ENCODE results near the gene TMEM235.
"Not testable (repeated sequence)": the region's sequence is repeated elsewhere in the genome, so short reads cannot be mapped to it uniquely, and the experiment has no call there.

Gene TMEM235

DNA sequence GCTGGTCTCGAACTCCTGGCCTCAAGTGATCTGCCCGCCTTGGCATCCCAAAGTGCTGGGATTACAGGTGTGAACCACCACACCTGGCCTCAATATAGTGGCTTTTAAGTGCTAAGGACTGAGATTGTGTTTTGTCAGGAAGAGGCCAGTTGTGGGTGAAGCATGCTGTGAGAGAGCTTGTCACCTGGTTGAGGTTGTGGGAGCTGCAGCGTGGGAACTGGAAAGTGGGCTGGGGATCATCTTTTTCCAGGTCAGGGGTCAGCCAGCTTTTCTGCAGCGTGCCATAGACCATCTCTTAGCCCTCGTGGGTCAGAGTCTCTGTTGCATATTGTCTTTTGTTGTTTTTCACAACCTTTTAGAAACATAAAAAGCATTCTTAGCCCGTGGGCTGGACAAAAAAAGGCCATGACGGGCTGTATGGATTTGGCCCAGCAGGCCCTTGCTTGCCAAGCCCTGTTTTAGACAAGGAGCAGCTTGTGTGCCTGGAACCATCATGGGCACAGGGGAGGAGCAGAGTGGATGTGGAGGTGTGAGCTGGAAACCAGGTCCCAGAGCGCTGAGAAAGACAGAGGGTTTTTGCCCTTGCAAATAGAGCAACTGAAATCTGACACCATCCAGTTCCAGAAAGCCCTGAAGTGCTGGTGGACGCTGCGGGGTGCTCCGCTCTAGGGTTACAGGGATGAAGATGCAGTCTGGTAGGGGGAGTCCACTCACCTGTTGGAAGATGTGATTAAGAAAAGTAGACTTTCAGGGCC, 11.9 kb upstream of the TMEM235 start:
- no peak for DNase-seq

DNA sequence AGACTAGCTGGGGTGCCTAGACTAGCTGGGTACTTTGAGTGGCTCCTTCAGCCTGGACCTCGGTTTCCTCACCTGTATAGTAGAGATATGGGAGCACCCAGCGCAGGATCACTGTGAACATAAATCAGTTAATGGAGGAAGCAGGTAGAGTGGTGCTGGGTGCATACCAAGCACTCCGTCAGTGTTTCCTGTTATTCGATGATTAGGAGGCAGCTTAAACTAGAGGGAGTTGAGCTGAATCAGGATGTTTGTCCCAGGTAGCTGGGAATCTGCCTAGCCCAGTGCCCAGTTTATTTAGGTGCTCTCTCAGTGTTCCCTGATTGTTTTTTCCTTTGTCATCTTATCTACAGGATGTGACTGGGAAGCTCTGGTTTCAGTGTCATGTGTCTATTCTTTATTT, 8.4 kb upstream of the TMEM235 start:
- DNase-seq: no peak

DNA sequence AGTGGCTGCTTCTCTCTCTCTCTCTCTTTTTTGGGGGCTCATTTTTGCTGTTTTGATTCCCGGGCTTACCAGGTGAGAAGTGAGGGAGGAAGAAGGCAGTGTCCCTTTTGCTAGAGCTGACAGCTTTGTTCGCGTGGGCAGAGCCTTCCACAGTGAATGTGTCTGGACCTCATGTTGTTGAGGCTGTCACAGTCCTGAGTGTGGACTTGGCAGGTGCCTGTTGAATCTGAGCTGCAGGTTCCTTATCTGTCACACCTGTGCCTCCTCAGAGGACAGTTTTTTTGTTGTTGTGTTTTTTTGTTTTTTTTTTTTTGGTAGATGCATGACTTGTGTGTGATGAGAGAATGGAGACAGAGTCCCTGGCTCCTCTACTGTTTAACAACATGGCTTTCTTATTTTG, 7.7 kb upstream of the TMEM235 start:
- no peak for DNase-seq

DNA sequence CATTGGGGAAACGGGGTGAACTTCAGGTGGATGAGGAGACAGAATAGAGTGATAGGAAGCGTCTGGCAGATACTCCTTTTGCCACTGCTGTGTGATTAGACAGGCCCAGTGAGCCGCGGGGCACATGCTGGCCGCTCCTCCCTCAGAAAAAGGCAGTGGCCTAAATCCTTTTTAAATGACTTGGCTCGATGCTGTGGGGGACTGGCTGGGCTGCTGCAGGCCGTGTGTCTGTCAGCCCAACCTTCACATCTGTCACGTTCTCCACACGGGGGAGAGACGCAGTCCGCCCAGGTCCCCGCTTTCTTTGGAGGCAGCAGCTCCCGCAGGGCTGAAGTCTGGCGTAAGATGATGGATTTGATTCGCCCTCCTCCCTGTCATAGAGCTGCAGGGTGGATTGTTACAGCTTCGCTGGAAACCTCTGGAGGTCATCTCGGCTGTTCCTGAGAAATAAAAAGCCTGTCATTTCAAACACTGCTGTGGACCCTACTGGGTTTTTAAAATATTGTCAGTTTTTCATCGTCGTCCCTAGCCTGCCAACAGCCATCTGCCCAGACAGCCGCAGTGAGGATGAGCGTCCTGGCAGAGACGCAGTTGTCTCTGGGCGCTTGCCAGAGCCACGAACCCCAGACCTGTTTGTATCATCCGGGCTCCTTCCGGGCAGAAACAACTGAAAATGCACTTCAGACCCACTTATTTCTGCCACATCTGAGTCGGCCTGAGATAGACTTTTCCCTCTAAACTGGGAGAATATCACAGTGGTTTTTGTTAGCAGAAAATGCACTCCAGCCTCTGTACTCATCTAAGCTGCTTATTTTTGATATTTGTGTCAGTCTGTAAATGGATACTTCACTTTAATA, 7.0 kb upstream of the TMEM235 start:
- DNase-seq: no peak

DNA sequence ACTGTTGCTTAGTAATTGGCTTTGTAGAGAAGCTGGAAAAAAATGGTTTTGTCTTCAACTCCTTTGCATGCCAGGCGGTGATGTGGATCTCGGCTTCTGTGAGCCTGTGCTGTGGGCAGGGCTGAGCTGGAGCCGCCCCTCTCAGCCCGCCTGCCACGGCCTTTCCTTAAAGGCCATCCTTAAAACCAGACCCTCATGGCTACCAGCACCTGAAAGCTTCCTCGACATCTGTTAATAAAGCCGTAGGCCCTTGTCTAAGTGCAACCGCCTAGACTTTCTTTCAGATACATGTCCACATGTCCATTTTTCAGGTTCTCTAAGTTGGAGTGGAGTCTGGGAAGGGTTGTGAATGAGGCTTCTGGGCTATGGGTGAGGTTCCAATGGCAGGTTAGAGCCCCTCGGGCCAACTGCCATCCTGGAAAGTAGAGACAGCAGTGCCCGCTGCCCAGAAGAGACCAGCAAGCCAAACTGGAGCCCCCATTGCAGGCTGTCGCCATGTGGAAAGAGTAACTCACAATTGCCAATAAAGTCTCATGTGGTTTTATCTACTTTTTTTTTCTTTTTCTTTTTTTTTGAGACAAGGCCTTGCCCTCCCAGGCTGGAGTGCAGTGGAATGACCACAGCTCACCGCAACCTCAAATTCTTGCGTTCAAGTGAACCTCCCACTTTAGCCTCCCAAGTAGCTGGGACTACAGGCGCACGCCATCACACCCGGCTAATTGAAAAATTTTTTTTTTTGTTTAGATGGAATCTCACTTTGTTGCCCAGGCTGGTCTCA, 6.2 kb upstream of the TMEM235 start:
- no peak for DNase-seq

DNA sequence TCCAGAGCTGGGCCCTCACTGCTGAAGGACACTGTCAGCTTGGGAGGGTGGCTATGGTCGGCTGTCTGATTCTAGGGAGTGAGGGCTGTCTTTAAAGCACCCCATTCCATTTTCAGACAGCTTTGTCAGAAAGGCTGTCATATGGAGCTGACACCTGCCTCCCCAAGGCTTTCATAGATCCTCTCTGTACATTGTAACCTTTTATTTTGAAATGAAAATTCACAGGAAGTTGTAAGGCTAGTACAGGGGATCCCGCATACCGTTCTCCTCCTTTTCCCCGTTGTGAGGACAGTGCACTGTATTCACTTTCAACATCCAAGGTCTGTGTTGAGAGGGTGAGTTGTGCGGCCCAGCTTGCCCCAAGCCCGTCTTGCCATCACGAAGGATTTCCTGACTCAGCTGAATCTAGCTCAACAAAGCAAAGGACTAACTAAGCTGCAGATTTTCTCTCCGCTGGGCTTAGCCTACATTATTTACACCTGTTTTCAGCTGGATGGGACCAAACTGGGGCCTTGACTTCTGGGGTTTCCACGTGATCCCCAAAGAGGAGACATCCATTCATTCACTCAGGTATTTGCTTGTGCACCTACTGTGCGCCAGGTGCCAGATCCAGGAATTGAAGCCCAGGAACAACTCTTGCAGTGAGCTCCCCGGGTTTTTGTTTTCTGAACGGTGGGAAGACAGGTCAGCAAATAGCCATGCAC, 5.2 kb upstream of the TMEM235 start:
- no peak for DNase-seq

DNA sequence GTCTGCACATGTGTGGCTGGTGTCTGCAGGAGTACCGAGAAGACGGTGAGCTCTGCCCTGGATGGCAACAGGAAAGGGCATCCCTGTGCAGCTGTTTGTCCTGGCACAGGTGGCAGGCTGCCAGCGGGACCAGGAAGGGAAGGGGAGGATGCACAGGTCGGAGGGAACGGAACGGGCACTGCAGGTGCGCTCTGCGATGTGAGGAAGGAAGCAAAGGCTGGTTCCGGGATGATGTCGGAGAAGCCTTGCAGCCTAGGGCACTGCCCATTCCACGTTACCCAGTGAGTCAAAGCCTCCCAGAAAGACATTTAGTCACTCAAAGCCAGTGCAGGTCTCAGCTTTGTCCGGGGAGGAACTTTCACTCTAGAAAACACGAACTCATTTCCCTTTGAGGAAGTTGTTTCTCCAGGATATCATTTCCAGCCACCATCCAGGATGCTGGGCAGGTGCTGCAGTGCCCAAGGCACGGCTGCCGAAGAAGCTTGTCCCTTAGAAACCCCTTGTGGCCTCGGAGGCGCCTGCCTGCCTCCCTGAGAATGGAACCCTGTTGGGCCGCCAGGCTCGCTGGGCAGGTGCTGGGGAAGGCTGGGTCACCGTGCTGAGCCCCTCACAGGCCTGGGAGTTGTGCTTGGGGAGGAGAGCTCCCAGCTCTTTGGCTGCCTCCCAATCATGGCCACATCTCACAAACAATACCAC, 4.5 kb upstream of the TMEM235 start:
- no peak for DNase-seq

DNA sequence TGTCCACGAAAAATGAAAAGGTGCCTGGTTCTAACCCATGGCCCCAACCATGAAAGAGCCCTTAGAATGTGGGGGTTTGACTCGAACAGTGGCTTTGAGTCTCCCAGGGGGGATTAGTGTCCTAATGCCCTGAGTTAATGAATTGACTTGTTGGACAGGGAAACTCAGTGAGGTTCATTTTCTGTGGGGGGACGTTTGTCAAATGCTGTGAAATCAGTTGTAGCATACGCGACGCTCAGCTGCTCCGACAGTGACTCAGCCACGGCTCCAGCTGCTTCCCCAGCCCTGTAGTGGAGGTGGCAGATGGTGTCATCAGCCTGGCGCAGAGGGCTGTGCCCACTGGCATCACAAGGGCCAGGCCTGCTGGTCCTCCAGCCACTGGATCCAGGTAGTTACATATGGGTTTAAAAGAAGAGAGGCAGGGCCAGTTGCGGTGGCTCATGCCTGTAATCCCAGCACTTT, 3.9 kb upstream of the TMEM235 start:
- no peak for DNase-seq

DNA sequence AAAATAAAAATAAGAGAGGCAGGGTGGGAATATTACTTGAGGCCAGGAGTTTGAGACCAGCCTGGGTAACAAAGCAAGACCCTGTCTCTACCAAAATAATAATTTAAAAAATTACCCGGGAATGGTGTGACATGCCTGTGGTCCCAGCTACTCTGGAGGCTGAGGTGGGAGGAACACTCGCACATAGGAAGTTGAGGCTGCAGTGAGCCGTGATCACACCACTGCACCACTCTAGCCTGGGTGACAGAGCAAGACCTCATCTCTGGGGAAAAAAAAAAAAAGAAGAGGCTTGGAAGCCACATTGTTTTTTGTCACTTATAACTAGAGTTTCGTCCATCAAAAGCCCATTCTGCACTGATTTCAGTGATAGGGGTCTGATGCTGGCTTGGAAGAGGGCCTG, 3.3 kb upstream of the TMEM235 start:
- no peak for DNase-seq

DNA sequence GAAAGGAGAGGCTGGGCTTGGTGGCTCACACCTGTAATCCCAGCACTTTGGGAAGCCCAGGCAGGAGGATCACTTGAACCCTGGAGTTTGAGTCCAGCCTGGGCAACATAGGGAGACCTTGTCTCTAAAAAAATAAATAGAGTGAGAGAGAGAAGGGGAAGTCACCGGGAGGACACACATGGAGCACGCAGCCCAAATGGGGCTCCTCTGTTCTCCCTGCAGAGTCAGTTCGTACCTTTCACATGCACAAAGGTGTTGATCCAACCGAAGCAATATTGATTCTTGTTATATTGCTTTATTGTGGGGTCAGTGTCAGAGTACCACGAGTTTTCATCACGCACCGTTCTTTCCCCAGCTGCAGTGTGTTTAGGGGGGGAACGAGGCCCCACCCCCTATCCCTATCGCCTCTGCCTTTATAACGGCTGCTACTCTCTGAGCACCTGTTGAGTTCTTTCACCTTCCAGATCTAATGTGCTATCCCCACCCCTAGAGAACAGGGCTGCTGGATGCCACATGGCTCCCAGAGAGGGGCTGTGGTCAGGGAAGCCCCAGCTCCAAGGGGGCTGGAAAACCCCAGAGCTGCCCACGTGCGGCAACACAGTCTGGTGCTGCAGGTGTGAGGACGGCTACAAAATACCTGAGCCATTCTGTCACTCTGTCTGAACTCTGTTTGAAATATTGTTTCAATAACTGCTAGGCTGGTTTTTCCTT, 1.0 kb upstream of the TMEM235 start:
- no peak for DNase-seq

DNA sequence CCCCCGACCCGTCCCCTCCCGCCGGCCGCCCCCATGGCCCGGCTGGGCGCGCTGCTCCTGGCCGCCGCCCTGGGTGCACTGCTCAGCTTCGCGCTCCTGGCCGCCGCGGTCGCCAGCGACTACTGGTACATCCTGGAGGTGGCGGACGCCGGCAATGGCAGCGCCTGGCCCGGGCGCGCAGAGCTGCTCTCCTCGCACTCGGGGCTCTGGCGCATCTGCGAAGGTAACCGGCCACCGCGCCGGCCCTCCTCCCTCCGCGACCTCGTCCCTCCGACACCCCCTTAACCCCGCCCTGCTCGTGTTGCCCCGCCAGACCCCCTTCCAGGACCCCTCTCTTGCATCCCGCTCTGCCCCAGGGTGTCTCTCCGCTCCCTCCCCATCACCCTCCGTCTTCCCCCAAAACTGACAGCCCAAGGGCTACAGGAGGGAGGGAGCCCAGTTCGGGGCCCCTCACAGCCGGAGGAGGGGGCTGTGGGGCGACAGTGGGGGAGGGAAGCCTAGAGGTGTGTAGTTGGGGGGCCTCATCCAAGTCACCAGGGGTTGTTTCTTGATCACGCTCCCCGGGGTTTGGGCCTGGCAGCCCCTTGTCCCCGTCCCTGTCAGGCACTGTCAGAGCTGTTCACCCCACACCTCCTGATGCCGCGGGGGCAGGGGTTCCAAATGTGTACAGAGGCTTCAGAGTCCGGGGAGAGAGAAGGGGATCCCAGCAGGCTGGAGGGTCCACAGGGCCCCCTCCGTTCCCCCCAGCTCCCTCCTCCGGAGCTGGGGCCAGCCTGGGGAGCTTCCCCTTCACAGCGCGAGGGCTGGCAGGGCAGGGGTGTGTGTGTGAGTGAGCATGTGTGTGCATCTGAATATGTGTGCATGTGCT, 794 bp downstream of the TMEM235 start:
- no peak for DNase-seq

DNA sequence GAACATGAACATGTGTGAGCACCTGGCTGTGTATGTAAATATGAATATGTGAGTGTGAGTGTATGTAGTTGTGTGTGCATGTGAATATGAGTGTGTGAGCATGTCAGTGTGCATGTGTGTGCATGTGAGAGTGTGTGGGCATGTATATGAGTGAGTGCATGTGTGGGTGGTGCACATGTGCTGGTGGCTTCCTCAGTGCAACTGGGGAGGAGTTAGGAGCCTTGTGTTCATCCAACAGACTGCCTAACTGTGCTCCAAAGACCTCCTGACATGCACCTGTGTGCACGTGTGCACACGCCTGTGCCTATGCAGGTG, 1.4 kb downstream of the TMEM235 start:
- DNase-seq: no peak

DNA sequence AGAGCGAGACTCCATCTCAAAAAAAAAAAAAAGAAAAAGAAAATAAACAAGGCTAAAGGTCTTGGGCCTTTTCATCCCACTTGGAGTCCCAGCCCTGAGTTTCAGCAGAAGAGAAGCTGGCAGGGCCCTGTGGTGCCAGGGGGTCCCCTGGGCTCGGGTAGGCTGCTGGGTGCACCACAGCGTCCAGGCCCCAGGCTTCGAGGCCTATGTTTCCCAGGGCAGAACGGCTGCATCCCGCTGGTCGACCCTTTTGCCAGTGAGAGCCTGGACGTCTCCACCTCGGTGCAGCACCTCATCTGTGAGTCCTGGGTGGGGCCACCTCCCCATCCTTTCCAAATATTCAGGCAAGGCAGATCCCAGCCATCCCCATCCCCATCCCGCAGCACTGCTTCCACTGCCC, 2.2 kb downstream of the TMEM235 start:
- DNase-seq: no peak

DNA sequence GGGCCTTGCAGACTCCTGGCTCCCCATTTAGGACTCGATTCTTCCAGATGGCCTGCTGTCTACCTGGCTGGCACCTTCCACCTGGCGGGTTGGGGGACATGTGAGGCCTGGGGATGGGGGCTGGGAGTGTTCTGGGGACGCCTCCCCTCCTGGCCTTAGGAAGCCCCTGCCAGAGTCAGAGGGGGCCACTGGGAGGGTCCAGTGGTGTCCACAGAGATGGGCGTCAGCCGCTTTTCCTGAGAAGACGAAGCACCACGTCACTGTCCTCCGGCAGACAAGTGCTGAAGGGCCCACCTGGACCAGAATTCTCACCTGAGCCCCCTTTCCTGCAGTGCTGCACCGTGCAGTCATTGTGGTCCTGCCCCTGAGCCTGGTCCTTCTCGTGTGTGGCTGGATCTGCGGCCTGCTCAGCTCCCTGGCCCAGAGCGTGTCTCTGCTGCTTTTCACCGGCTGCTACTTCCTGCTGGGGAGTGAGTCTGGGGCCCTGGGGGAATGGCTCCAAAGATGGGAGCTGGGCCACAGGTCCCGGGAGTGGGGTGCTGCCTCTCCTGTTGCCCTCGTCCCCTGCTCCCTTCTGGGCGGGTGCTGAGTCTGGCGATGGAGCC, 2.9 kb downstream of the TMEM235 start:
- no peak for DNase-seq

DNA sequence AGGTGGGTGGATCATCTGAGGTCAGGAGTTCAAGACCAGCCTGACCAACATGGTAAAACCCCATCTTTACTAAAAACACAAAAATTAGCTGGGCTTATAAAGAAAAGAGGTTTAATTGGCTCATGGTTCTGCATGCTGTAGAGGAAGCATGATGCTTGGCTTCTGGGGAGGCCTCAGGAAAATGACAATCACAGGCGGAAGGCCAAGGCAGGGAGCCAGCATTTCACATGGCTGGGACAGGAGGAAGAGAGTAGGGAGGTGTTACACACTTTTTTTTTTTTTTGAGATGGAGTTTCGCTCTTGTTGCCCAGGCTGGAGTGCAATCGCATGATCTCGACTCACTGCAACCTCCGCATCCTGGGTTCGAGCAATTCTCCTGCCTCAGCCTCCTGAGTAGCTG, 3.6 kb downstream of the TMEM235 start:
- DNase-seq: not testable (repeated sequence)

DNA sequence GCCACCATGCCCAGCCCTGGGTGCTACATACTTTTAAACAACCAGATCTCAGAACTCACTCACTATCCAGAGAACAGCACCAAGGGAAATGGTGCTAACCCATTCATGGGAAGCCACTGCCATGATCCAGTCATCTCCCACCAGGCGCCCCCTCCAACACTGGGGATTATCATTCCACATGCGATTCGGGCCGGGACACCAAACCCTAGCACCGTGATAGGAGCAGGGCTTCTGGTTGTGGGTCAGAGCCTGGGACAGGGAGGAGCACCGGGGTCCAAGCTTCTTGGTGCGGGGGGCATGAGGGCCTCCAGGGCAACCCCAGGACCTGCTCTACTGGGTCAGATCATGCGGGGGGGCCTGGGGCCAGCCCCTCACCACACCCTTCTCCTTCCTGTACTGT, 4.5 kb downstream of the TMEM235 start:
- no peak for DNase-seq

DNA sequence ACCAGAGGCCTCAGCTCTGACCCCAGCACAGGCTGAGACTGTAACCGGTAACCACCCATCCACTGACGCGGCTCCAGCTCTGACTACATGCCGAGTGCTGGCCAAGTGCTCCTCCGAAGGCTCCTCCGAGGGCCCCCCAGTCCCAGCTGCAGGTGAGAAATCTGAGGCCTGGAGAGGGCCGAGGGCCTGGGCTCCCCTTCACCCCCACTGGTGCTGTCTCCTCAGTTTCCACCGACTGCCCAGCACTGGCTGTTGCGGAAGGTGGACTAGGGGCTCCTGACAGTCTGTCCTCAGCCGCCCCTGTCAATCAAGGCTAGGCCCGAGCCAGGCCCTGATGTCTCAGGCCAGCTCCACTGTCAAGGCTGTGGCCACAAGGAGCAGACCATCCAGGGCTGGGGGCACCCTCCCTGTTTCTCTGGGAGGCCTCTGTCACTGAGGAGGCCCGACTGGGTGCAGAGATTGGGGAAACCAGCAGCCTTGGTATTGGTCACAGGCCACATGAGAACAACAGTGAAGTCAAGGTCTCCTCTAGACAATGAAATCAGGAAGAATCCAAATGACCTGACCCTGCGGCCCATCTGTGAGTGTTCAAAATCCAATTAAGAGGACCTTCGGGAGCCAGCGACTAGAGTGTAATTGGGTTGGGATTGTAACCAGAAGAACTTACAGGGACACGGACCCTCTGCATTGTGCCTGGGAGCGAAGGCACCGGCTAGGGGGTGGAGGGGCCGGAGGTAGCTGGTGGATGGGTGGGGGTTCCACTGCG, 5.1 kb downstream of the TMEM235 start:
- no peak for DNase-seq

DNA sequence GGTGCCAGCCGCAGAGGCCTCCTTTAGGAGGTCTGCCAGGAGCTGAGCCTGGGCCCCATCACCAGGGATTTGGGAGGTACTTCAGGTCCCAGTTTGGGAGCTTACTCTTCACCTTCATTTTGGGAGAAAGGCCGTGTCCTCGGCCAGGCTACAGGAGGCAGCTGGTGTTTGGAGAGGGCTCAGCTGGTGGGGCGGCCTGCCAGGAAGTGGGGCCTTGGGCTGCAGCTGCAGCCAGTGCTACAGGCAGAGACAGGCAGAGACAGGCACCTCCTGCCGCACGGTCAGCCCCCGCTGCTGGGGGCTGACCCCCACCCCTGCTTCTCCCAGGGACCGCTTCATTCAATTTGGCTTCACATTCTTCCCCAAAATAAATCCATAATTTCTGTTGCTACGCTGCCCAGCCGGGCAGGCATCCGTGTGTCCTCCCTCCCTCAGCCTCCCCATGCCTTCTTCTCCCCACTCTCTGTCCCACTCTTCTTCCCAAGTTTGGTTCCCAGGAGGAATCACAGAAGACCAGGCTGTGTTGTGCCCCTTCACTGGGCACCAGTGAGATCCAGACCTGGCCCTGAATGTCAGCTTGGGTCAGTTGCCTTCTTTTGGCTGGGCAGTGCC, 6.1 kb downstream of the TMEM235 start:
- DNase-seq: no peak
